OCI-LY7 (cell line): ENCODE results near the gene DBNL. TPM values are rescaled to one million over a fixed set of nuclear protein-coding genes. Genes with fewer than 3 reads are reported as not detected.
A peak's percentile ranks its signal among the peaks of the same experiment; 100 is the strongest.

Source experiments
- BruUV-seq: library from RNA; stranded (reverse); fragments of 400-500 nt; replicated peaks from 2 replicates; lab custom pipeline; 2021; lab: Mats Ljungman, UMichigan
- CTCF ChIA-PET: fragments of 300-600 bp; sonication (Branson Sonifier 250); formaldehyde crosslinking; loops from one replicate; lab custom pipeline; 2022; ENCODE audit warnings: antibody characterized with exemption; ENCODE audit not compliant: unreplicated experiment; lab: Charles Lee
- POLR2A ChIA-PET: fragments of 300-600 bp; sonication (Branson Sonifier 250); formaldehyde crosslinking; loops from one replicate; lab custom pipeline; 2022; ENCODE audit warnings: antibody characterized with exemption; lab: Charles Lee
- DNase-seq: peaks from one replicate; pipeline ENCODE4 v3.0.0-alpha.2; 2015; ENCODE audit warnings: low spot score
- H2AFZ ChIP-seq: fragments of 200-600 bp; sonication (generic), shearing (Covaris generic); 2 replicates; pipeline ENCODE4 v1.6.1; 2014; ENCODE audit warnings: mild to moderate bottlenecking, antibody characterized with exemption, low read length, moderate library complexity
- H3K27ac ChIP-seq: fragments of 200-600 bp; sonication (generic); 2 replicates; pipeline ENCODE4 v1.5.1; 2014; ENCODE audit warnings: mixed run types, low read depth, mild to moderate bottlenecking, moderate library complexity, low read length, inconsistent platforms; ENCODE audit not compliant: poor library complexity, severe bottlenecking
- H3K36me3 ChIP-seq: fragments of 200-600 bp; sonication (generic); 2 replicates; pipeline ENCODE4 v1.6.1; 2014; ENCODE audit warnings: mild to moderate bottlenecking, antibody characterized with exemption, low read length, moderate library complexity, mixed read lengths; ENCODE audit not compliant: insufficient read depth
- H3K4me1 ChIP-seq: fragments of 200-600 bp; sonication (generic); 2 replicates; pipeline ENCODE4 v1.5.1; 2014; ENCODE audit warnings: mild to moderate bottlenecking, low read length; ENCODE audit not compliant: insufficient read depth, poor library complexity, severe bottlenecking
- H3K4me2 ChIP-seq: fragments of 200-600 bp; sonication (generic); 2 replicates; pipeline ENCODE4 v1.6.1; 2014; ENCODE audit warnings: mild to moderate bottlenecking, low read length
- H3K4me3 ChIP-seq: fragments of 200-600 bp; sonication (generic); 2 replicates; pipeline ENCODE4 v1.5.1; 2014; ENCODE audit warnings: mild to moderate bottlenecking, low read depth, low read length; ENCODE audit not compliant: poor library complexity, severe bottlenecking
- H3K79me2 ChIP-seq: fragments of 200-600 bp; sonication (generic); 2 replicates; pipeline ENCODE4 v1.6.1; 2016; ENCODE audit warnings: low read depth, mild to moderate bottlenecking, low read length, moderate library complexity, mixed read lengths; ENCODE audit not compliant: insufficient read depth
- H3K9me2 ChIP-seq: fragments of 200-600 bp; sonication (generic); 2 replicates; pipeline ENCODE4 v1.6.1; 2016; ENCODE audit warnings: mild to moderate bottlenecking, low read length, mixed read lengths; ENCODE audit not compliant: insufficient read depth
- H3K9me3 ChIP-seq: fragments of 200-600 bp; sonication (generic); 2 replicates; pipeline ENCODE4 v1.6.1; 2014; ENCODE audit warnings: mild to moderate bottlenecking, mixed run types, low read length, mixed read lengths
- H4K20me1 ChIP-seq: fragments of 200-600 bp; sonication (generic); 2 replicates; pipeline ENCODE4 v1.6.1; 2014; ENCODE audit warnings: mild to moderate bottlenecking, antibody characterized with exemption, low read length, moderate library complexity, mixed read lengths; ENCODE audit not compliant: insufficient read depth
- CTCF ChIP-seq: fragments of 200-600 bp; sonication (generic); conservative IDR thresholded peaks from 2 replicates; pipeline ENCODE4 v1.5.1; 2014; ENCODE audit warnings: mild to moderate bottlenecking, antibody characterized with exemption, low read length, moderate library complexity, mixed read lengths
- EZH2phosphoT487 ChIP-seq: fragments of 200-600 bp; sonication (generic); IDR thresholded peaks from 2 replicates; pipeline ENCODE4 v1.6.1; 2018; ENCODE audit warnings: low read depth, borderline replicate concordance, mild to moderate bottlenecking, mixed run types, antibody characterized with exemption, low read length, moderate library complexity, mixed read lengths
- intact Hi-C: fragments of 100-400 bp; cut with micrococcal nuclease; formaldehyde crosslinking; loops from one replicate; pipeline ENCODE4 v1.10.0; 2022; ENCODE audit not compliant: unreplicated experiment
- total RNA-seq, 2 experiments: library from RNA; depleted of rRNA in 1 of 2; stranded (reverse); fragments of >200 nt in 1 of 2; shearing (Covaris generic) in 1 of 2; gene quantifications; 2 replicates each; pipeline ENCODE4 v1.2.3, GENCODE V29; 2014 to 2022

DBNL gene
- total RNA-seq, 2 experiments from 2014 or later = 124 to 137 TPM

GRCh38 chr7:44098092-44099068 lies 53.9 kb downstream of the DBNL start:
- CTCF ChIA-PET = interaction anchor here (0.5 to 1.8 kb wide), 3 partner anchors 18 to 106 kb away, joined by 3 to 7 read pairs (median 4); no protein-coding TSS in a partner anchor
- Histone ChIP-seq H3K79me2 (no peaks in the 10 kb centered on the region), H3K36me3 (no peaks in the 10 kb centered on the region; the same call in 1 of the 2 replicates), H3K27ac (peak overlapping the region; percentile 98), H3K9me3 (peaks cover 2% of the 10 kb centered on the region; the same call in 1 of the 2 replicates), H4K20me1 (no peaks in the 10 kb centered on the region), H3K4me1 (peaks cover 100% of the 10 kb centered on the region), H3K4me2 (peak overlapping the region; percentile 76), H3K9me2 (no peaks in the 10 kb centered on the region), H2AFZ (0 out of 2 replicates have a peak overlapping the region, but pooled peaks have one; percentile 3), H3K4me3 (peak overlapping the region; percentile 35)
- POLR2A ChIA-PET = interaction anchor here (0.6 to 5.4 kb wide), 14 partner anchors 10 to 332 kb away, joined by 3 to 38 read pairs (median 4); partner anchors contain the start of genes POLD2, POLM and YKT6
- peak; percentile 52 for DNase-seq
- no peak for TF ChIP-seq CTCF
- TF ChIP-seq EZH2phosphoT487 = no peak
- BruUV-seq = no TSS peak
- intact Hi-C loops = loop anchor here (5.0 kb wide), 1 partner anchor 899 kb away; no protein-coding TSS in a partner anchor

GRCh38 chr7:44099669-44100068 lies 55.2 kb downstream of the DBNL start:
- DNase-seq = no peak
- H2AFZ ChIP-seq = no peak overlapping the region
- H3K79me2 ChIP-seq = no peaks in the 10 kb centered on the region
- intact Hi-C loops = loop anchor here (5.0 kb wide), 1 partner anchor 898 kb away; no protein-coding TSS in a partner anchor
- BruUV-seq = no TSS peak
- POLR2A ChIA-PET = interaction anchor here (1.1 to 5.4 kb wide), 4 partner anchors 11 to 33 kb away, joined by 4 to 38 read pairs (median 12); partner anchors contain the start of genes POLD2 and POLM
- no peaks in the 10 kb centered on the region for H3K9me3 ChIP-seq
- H3K9me2 ChIP-seq = no peaks in the 10 kb centered on the region
- peak overlapping the region; percentile 98 for H3K27ac ChIP-seq
- CTCF ChIA-PET = no interaction called here
- no peak for TF ChIP-seq CTCF
- TF ChIP-seq EZH2phosphoT487 = no peak
- no peaks in the 10 kb centered on the region for H4K20me1 ChIP-seq
- no peaks in the 10 kb centered on the region for H3K36me3 ChIP-seq
- peaks cover 98% of the 10 kb centered on the region for H3K4me1 ChIP-seq
- no peak overlapping the region for H3K4me3 ChIP-seq
- H3K4me2 ChIP-seq = peak overlapping the region; percentile 71
